Endothelial cell of umbilical vein (primary cell): ENCODE data around the gene CPA3. TPM values are rescaled to one million over a fixed set of nuclear protein-coding genes. Genes with fewer than 3 reads are reported as not detected.

Source experiments
- BruUV-seq: library from RNA; stranded (reverse); fragments of 400-500 nt; replicated peaks from 2 replicates; lab custom pipeline; 2021; lab: Mats Ljungman, UMichigan
- CTCF ChIA-PET: fragments of 300-600, 350-600 bp; sonication (Branson Sonifier 250); formaldehyde crosslinking; loops from one replicate; lab custom pipeline; 2021; ENCODE audit warnings: antibody characterized with exemption, inconsistent platforms; lab: Charles Lee
- POLR2A ChIA-PET: fragments of 300-600, 350-600 bp; sonication (Branson Sonifier 250); formaldehyde crosslinking; loops from one replicate; lab custom pipeline; 2021; ENCODE audit warnings: antibody characterized with exemption, inconsistent platforms; lab: Charles Lee
- DNase-seq: peaks from one replicate; pipeline ENCODE4 v3.0.0-alpha.2; 2011; ENCODE audit warnings: low read depth, low spot score
- FAIRE-seq: peaks from 2 replicates; lab custom pipeline; 2011; peaks lifted over from hg19 to GRCh38; lab: Jason Lieb, UNC
- H2AFZ ChIP-seq: 2 replicates; pipeline ENCODE4 v1.6.0; 2012; ENCODE audit warnings: low read depth, low read length, control low read depth, inconsistent platforms
- H3K27ac ChIP-seq: 2 replicates; pipeline ENCODE4 v1.5.1; 2011; ENCODE audit warnings: low read depth, mild to moderate bottlenecking, control low read depth, low read length, moderate library complexity; ENCODE audit not compliant: insufficient read depth
- H3K27me3 ChIP-seq, 2 experiments: 2 replicates each; pipeline versions ENCODE4 v1.6.0 to v1.6.1; 2011; ENCODE audit warnings: low read length in 2 of 2, mixed read lengths in 1 of 2; ENCODE audit not compliant: control insufficient read depth in 2 of 2, insufficient read depth in 2 of 2
- H3K36me3 ChIP-seq, 2 experiments: 2 replicates in 1 of 2; 3 replicates in 1 of 2; pipeline ENCODE4 v1.5.1; 2011; ENCODE audit warnings: low read length in 2 of 2, mild to moderate bottlenecking in 1 of 2, moderate library complexity in 1 of 2; ENCODE audit not compliant: control insufficient read depth in 2 of 2, insufficient read depth in 2 of 2; ENCODE audit errors: extremely low read depth in 1 of 2
- H3K4me1 ChIP-seq: 3 replicates; pipeline ENCODE4 v1.5.1; 2011; ENCODE audit warnings: mild to moderate bottlenecking, low read length; ENCODE audit not compliant: control insufficient read depth, insufficient read depth; ENCODE audit errors: extremely low read depth
- H3K4me2 ChIP-seq: 2 replicates; pipeline ENCODE4 v1.6.1; 2011; ENCODE audit warnings: low read length, control low read depth, mixed read lengths; ENCODE audit not compliant: insufficient read depth
- H3K4me3 ChIP-seq, 3 experiments: fragments of 200-600 bp in 1 of 3; sonication (generic), shearing (Covaris generic) in 1 of 3; replicated peaks in 1 of 3; 2 replicates each; pipeline ENCODE4 v1.5.1; 2011 to 2016; ENCODE audit warnings: control low read depth in 3 of 3, low read length in 3 of 3, mild to moderate bottlenecking in 2 of 3, inconsistent platforms in 1 of 3, low read depth in 1 of 3, moderate library complexity in 1 of 3; ENCODE audit not compliant: insufficient read depth in 1 of 3
- H3K79me2 ChIP-seq: 2 replicates; pipeline ENCODE4 v1.6.0; 2012; ENCODE audit warnings: low read length, inconsistent platforms; ENCODE audit not compliant: control insufficient read depth, insufficient read depth
- H3K9ac ChIP-seq: replicated peaks from 2 replicates; pipeline ENCODE3; 2011; ENCODE audit warnings: low read length, control low read depth; ENCODE audit not compliant: insufficient read depth; ENCODE audit errors: extremely low read depth
- H3K9me1 ChIP-seq: replicated peaks from 3 replicates; pipeline ENCODE4 v1.6.0; 2011; ENCODE audit warnings: mild to moderate bottlenecking, low read length; ENCODE audit not compliant: control insufficient read depth, insufficient read depth; ENCODE audit errors: extremely low read depth
- H3K9me3 ChIP-seq: replicated peaks from 2 replicates; pipeline ENCODE4 v1.5.1; 2012; ENCODE audit warnings: low read length, inconsistent platforms; ENCODE audit not compliant: control insufficient read depth, insufficient read depth
- H4K20me1 ChIP-seq: replicated peaks from 2 replicates; pipeline ENCODE3; 2011; ENCODE audit warnings: mild to moderate bottlenecking, low read length; ENCODE audit not compliant: control insufficient read depth, insufficient read depth; ENCODE audit errors: extremely low read depth
- EZH2 ChIP-seq: IDR thresholded peaks from 2 replicates; pipeline ENCODE4 v1.6.1; 2012; ENCODE audit warnings: borderline replicate concordance, low read depth, mild to moderate bottlenecking, moderate library complexity, low read length, inconsistent platforms; ENCODE audit not compliant: severe bottlenecking
- GATA2 ChIP-seq: IDR thresholded peaks from 2 replicates; pipeline ENCODE4 v1.7.0; 2011; ENCODE audit warnings: low read depth, mild to moderate bottlenecking, moderate library complexity, mixed read lengths, low read length; ENCODE audit not compliant: insufficient read length, insufficient read depth
- MYC ChIP-seq: IDR thresholded peaks from one replicate; pipeline ENCODE4 v1.6.1; 2011; ENCODE audit warnings: mild to moderate bottlenecking, low read depth, low read length
- POLR2A ChIP-seq: IDR thresholded peaks from 2 replicates; pipeline ENCODE4 v1.6.1; 2012; ENCODE audit warnings: low read depth, mild to moderate bottlenecking, control low read depth, low read length
- POLR2AphosphoS5 ChIP-seq: IDR thresholded peaks from 2 replicates; pipeline ENCODE4 v1.6.1; 2012; ENCODE audit warnings: low read depth, mild to moderate bottlenecking, control low read depth, low read length, moderate library complexity; ENCODE audit not compliant: insufficient read depth
- dilution Hi-C: fragments of 300-500 bp; cut with MboI; formaldehyde crosslinking; loops from one replicate; pipeline ENCODE4 v1.15.0; 2019; ENCODE audit warnings: low sequenced_read_pairs; ENCODE audit not compliant: extremely low pct_ligation_motif_present
- intact Hi-C: fragments of 100-400 bp; cut with micrococcal nuclease; formaldehyde crosslinking; loops from one replicate; pipeline ENCODE4 v1.10.0; 2022
- polyA plus RNA-seq, 4 experiments: library from polyadenylated mRNA; depleted of rRNA in 3 of 4; stranded (reverse) in 3 of 4; unstranded in 1 of 4; fragments of >200 nt; gene quantifications; 2 replicates each; pipeline versions ENCODE4 v1.2.1 to v1.2.3, GENCODE V29; 2011 to 2012; ENCODE audit warnings: missing spikeins in 1 of 4
- total RNA-seq: library from RNA; stranded (reverse); gene quantifications from 2 replicates; pipeline ENCODE4 v1.2.3, GENCODE V29; 2021
- TF ChIP-seq, protein P1 (sequence below), 2 donors: IDR thresholded peaks; 1 replicate in 1 of 2; 2 replicates in 1 of 2; pipeline ENCODE4 v1.5.1; 2011; ENCODE audit warnings: low read length in 2 of 2, mild to moderate bottlenecking in 2 of 2, moderate library complexity in 2 of 2, control low read depth in 1 of 2, inconsistent platforms in 1 of 2, low read depth in 1 of 2; ENCODE audit not compliant: insufficient read depth in 1 of 2; ENCODE audit errors: extremely low read depth in 1 of 2
- TF ChIP-seq, protein P2 (sequence below): IDR thresholded peaks from 2 replicates; pipeline ENCODE4 v1.6.1; 2011; ENCODE audit not compliant: insufficient read depth, insufficient read length

CPA3 gene
- total and polyA plus RNA-seq, 2 donors (not counting 3 experiments of a cell fraction or from before 2014, with no cell fraction given) = 1.7 to 6.4 TPM

DNA sequence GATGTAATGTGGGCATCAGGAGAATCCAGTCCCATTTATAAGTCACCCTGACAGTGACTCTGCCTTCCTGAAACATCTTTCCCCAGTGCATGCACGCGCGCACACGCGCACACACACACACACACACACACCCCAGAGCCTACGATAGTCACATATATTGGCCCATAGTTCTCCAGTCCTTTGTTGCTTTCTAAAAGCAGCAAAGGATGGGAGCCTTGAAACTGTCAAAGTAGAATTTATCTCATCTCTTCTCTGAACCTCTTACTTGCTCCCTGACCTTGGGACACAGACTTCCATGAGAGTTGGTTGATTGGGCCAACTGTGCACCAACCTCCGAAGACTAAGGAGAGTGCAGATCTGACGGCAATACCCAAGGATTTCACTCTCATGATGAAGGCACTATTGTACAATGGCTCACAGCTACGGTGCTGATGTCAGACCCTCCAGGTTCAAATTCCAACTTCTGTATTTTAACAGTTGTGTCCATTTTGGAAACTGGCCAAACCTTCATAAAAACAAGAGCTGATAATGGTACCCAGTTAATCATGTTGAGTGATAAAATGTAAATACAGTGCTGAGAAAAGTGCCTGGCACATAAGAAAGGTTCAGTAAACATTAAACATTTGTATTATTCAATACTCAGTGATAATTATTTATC is 8.3 kb downstream of the CPA3 start:
- intact Hi-C loops = loop anchor here (10.0 kb wide), 1 partner anchor 1539 kb away; no protein-coding TSS in a partner anchor
- H3K79me2 ChIP-seq = no peaks in the 10 kb centered on the region
- BruUV-seq = no TSS peak
- H3K9me3 ChIP-seq = no peaks in the 10 kb centered on the region
- POLR2A ChIA-PET = no interaction called here
- FAIRE-seq (no peak), DNase-seq (peak; percentile 59)
- peak overlapping the region; percentile 19 for H3K4me2 ChIP-seq
- no peak overlapping the region for H3K4me3 ChIP-seq
- H3K9me1 ChIP-seq = no peaks in the 10 kb centered on the region
- H3K36me3 ChIP-seq = no peaks in the 10 kb centered on the region
- CTCF ChIA-PET = interaction anchor here (0.6 to 1.6 kb wide), 8 partner anchors 10 to 603 kb away, joined by 3 to 9 read pairs (median 4); no protein-coding TSS in a partner anchor
- H3K4me1 ChIP-seq = peaks cover 22% of the 10 kb centered on the region
- H3K27me3 ChIP-seq = no peaks in the 10 kb centered on the region
- no peak overlapping the region for H3K27ac ChIP-seq
- TF ChIP-seq POLR2AphosphoS5 = no peak
- TF ChIP-seq POLR2A = no peak
- TF ChIP-seq MYC = no peak
- no peak for TF ChIP-seq EZH2
- TF ChIP-seq, protein P1, sequence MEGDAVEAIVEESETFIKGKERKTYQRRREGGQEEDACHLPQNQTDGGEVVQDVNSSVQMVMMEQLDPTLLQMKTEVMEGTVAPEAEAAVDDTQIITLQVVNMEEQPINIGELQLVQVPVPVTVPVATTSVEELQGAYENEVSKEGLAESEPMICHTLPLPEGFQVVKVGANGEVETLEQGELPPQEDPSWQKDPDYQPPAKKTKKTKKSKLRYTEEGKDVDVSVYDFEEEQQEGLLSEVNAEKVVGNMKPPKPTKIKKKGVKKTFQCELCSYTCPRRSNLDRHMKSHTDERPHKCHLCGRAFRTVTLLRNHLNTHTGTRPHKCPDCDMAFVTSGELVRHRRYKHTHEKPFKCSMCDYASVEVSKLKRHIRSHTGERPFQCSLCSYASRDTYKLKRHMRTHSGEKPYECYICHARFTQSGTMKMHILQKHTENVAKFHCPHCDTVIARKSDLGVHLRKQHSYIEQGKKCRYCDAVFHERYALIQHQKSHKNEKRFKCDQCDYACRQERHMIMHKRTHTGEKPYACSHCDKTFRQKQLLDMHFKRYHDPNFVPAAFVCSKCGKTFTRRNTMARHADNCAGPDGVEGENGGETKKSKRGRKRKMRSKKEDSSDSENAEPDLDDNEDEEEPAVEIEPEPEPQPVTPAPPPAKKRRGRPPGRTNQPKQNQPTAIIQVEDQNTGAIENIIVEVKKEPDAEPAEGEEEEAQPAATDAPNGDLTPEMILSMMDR (IDR thresholded peaks at IDR 0.05; ENCODE audit: extremely low read depth in 1 of 2, insufficient read depth in 1 of 2, low read depth in 1 of 2, low read length in 2 of 2) = no peak
- TF ChIP-seq, protein P2, sequence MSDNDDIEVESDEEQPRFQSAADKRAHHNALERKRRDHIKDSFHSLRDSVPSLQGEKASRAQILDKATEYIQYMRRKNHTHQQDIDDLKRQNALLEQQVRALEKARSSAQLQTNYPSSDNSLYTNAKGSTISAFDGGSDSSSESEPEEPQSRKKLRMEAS = no peak
- no peak for TF ChIP-seq GATA2
- dilution Hi-C loops = no loop called here
- H4K20me1 ChIP-seq = no peaks in the 10 kb centered on the region
- no peak overlapping the region for H2AFZ ChIP-seq
- H3K9ac ChIP-seq = no peak overlapping the region
